Central memory CD8-positive, alpha-beta T cell (primary cell): ENCODE measurements around the gene GRK1.
"Not testable (repeated sequence)": the region's sequence is repeated elsewhere in the genome, so short reads cannot be mapped to it uniquely, and the experiment has no call there.

Source experiments
- ATAC-seq: fragments of 150-1000 bp; cut with Tn5 transposase; replicated peaks from 2 replicates; pipeline ENCODE4 v1.10.0; 2022; ENCODE audit warnings: mild to moderate bottlenecking, moderate FRiP score, moderate number of reproducible peaks; ENCODE audit not compliant: poor library complexity, severe bottlenecking; ENCODE audit errors: extremely low read depth
- DNase-seq, 2 donors: peaks; one replicate each; pipeline ENCODE4 v3.0.0; 2021; ENCODE audit warnings: low spot score in 2 of 2
- H3K27ac Mint-ChIP-seq: one replicate; pipeline ENCODE4 v1.8.0; 2022; ENCODE audit warnings: low read depth, mild to moderate bottlenecking, moderate library complexity, mixed read lengths
- H3K27me3 Mint-ChIP-seq: one replicate; pipeline ENCODE4 v1.8.0; 2022; ENCODE audit warnings: mixed read lengths
- H3K36me3 Mint-ChIP-seq: one replicate; pipeline ENCODE4 v1.8.0; 2022; ENCODE audit warnings: mild to moderate bottlenecking, moderate library complexity, mixed read lengths; ENCODE audit not compliant: insufficient read depth
- H3K4me1 Mint-ChIP-seq: one replicate; pipeline ENCODE4 v1.8.0; 2022; ENCODE audit warnings: mixed read lengths
- H3K4me3 Mint-ChIP-seq: one replicate; pipeline ENCODE4 v1.8.0; 2022; ENCODE audit warnings: mild to moderate bottlenecking, moderate library complexity, mixed read lengths
- H3K9me3 Mint-ChIP-seq: one replicate; pipeline ENCODE4 v1.8.0; 2022; ENCODE audit warnings: mixed read lengths

Gene GRK1

GRCh38 chr13:113749967-113750366 is 82.9 kb downstream of the GRK1 start:
- Mint-ChIP-seq H3K27me3 (peaks cover 17% of the 10 kb centered on the region), H3K36me3 (peaks cover 7% of the 10 kb centered on the region), H3K4me3 (no peak overlapping the region), H3K4me1 (peaks cover 6% of the 10 kb centered on the region), H3K9me3 (peaks cover 7% of the 10 kb centered on the region), H3K27ac (no peak overlapping the region)
- ATAC-seq: no peak
- no peak for DNase-seq

DNA sequence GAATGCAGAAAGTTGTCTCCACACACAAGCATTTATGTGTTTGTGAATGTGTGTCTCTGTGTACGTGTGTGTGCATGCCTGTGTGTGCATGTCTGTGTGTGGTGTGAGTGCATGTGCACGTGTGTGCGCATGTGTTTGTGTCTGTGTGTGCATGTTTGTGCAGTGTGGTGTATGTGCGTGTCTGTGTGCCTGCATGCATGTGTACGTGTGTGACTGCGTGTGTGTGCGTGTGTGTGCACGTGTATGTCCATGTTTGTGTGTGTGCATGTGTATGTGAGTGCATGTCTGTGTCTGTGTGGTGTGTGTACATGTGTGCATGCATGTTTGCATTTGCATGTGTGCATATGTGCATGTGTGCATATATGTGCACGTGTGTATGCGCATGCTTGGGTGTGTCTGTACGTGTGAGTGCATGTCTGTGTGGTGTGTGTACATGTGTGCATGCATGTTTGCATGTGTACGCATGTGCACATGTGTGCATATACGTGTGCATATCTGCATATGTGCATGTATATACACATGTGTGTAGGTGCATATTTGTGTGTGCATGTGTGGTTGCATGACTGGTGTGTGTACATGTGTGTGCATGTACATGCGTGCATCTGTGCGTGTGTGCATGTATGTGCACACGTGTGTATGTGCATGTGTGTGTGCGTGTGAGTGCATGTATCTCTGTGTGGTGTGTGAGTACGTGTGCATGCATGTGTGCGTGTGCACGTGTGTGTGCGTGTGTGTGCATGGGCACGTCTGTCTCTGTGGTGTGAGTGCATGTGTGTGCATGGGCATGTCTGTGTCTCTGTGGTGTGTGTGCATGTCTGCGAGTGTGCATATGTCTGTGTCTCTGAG is 83.8 kb downstream of the GRK1 start:
- ATAC-seq (no peak), DNase-seq (no peak)
- Mint-ChIP-seq H3K4me1 (peaks cover 6% of the 10 kb centered on the region), H3K36me3 (peaks cover 7% of the 10 kb centered on the region), H3K27me3 (peaks cover 11% of the 10 kb centered on the region), H3K27ac (no peak overlapping the region), H3K4me3 (no peak overlapping the region), H3K9me3 (peaks cover 7% of the 10 kb centered on the region)

DNA sequence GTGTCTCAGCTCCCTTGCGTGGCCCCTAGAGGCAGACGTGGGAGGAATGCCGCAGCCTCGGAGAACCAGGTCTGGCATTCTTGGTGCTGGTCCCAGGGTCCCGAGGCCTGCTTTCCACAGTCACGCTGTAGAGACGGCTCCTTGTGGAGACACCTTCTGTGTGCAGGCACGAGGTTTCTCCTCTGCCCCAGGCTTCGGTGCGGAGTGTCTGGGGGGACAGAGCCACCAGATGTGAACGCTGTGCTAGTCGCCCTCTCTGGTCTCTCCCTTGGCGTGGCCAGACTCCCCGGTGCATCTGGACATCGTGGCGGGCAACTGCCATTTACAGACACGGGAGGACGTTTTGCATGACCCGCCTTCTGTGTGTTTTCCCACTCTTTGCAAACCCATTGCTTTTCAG is 84.5 kb downstream of the GRK1 start:
- DNase-seq: no peak
- Mint-ChIP-seq H3K27ac (no peak overlapping the region), H3K9me3 (peaks cover 7% of the 10 kb centered on the region), H3K4me1 (no peaks in the 10 kb centered on the region), H3K4me3 (no peak overlapping the region), H3K36me3 (peaks cover 5% of the 10 kb centered on the region), H3K27me3 (peaks cover 14% of the 10 kb centered on the region)
- no peak for ATAC-seq

DNA sequence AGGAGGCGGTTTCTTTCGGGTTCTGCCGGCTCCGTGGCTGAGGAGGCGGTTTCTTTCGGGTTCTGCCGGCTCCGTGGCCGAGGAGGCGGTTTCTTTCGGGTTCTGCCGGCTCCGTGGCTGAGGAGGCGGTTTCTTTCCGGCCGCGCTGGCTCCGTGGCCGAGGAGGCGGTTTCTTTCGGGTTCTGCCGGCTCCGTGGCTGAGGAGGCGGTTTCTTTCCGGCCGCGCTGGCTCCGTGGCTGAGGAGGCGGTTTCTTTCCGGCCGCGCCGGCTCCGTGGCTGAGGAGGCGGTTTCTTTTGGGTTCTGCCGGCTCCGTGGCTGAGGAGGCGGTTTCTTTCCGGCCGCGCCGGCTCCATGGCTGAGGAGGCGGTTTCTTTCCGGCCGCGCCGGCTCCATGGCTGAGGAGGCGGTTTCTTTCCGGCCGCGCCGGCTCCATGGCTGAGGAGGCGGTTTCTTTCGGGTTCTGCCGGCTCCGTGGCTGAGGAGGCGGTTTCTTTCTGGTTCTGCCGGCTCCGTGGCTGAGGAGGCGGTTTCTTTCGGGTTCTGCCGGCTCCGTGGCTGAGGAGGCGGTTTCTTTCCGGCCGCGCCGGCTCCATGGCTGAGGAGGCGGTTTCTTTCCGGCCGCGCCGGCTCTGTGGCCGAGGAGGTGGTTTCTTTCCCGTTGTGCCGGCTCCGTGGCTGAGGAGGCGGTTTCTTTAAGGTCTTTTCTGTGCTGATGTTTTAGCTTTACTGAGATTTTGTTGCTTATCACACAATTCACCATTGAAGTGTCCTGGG is 85.4 kb downstream of the GRK1 start:
- H3K27me3 Mint-ChIP-seq: peaks cover 23% of the 10 kb centered on the region
- not testable (repeated sequence) for H3K9me3 Mint-ChIP-seq, H3K36me3 Mint-ChIP-seq, ATAC-seq, H3K27ac Mint-ChIP-seq, H3K4me3 Mint-ChIP-seq, H3K4me1 Mint-ChIP-seq, DNase-seq

DNA sequence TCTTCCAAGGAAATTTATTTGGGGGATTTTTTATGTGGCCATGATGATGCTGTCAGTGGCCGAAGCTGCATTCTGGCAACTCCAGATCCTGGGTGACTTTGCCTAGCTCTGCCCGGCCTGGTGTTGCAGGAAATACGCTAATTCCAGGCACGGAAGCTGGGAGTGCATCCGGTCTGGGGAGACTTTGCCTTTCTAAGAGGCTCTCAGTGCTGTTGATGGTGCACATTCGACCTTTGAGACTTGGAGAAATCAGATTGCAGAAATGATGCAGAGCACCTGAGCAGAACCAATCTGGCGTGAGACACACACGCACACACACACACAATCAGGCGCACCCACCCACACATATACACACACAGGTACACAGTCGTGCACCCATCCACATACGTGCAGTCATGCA is 86.2 kb downstream of the GRK1 start:
- H3K4me1 Mint-ChIP-seq: no peaks in the 10 kb centered on the region
- peaks cover 3% of the 10 kb centered on the region for H3K36me3 Mint-ChIP-seq
- H3K27me3 Mint-ChIP-seq: peaks cover 24% of the 10 kb centered on the region
- ATAC-seq (no peak), DNase-seq (no peak)
- no peak overlapping the region for H3K4me3 Mint-ChIP-seq
- H3K9me3 Mint-ChIP-seq: peaks cover 7% of the 10 kb centered on the region
- H3K27ac Mint-ChIP-seq: no peak overlapping the region

DNA sequence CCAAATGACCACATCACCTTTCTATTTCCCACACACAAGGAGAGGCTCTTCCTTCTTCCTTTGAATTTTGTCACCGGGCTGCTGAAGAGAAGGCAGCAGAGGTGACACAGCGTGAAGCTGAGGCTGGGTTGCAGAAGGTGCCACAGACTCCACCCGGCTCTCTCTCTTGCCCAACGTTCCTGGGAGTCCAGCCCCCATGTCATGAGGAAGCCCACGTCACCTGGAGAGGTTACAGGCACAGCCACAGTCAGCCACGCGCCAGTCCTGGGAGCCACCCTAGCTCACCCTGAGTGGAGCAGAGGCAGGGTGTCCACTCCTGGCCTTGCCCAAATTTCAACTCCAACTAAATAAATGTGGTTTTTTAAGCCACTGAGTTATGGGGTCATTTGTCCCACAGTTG is 87.2 kb downstream of the GRK1 start:
- Mint-ChIP-seq H3K36me3 (peaks cover 3% of the 10 kb centered on the region), H3K27ac (no peak overlapping the region), H3K4me3 (no peak overlapping the region), H3K9me3 (peaks cover 7% of the 10 kb centered on the region), H3K27me3 (peaks cover 27% of the 10 kb centered on the region), H3K4me1 (peaks cover 7% of the 10 kb centered on the region)
- DNase-seq (no peak), ATAC-seq (no peak)

DNA sequence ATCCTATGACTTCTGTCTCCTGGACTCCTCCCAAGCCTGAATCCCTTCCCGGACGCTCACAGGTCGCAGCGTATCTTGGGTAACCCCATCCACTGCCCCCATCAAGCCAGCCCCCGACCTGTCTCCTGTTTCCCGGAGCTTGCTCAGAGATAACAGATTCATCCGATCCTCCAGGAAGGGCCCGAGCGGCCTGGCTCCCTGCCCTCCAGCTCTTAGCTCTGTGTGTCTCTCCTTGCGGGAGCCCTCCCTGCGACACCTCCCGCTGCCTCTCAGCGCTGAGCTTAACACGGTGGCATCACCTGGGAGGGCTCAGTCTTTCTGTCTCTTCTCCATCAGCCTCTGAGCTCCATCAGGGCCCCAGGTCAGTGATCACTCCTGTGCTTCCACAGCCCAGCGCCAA is 87.7 kb downstream of the GRK1 start:
- no peak for DNase-seq
- H3K9me3 Mint-ChIP-seq: peaks cover 7% of the 10 kb centered on the region

GRCh38 chr13:113756441-113757097 is 89.5 kb downstream of the GRK1 start:
- Mint-ChIP-seq H3K4me3 (no peak overlapping the region), H3K27me3 (peaks cover 51% of the 10 kb centered on the region), H3K27ac (no peak overlapping the region), H3K4me1 (peaks cover 13% of the 10 kb centered on the region), H3K9me3 (no peaks in the 10 kb centered on the region), H3K36me3 (peaks cover 4% of the 10 kb centered on the region)
- DNase-seq (no peak), ATAC-seq (no peak)

More for the DNA sequence above, 87.7 kb downstream of the GRK1 start:
- peaks cover 32% of the 10 kb centered on the region for H3K27me3 Mint-ChIP-seq
- peaks cover 11% of the 10 kb centered on the region for H3K4me1 Mint-ChIP-seq
- no peak for ATAC-seq
- H3K4me3 Mint-ChIP-seq: no peak overlapping the region
- H3K36me3 Mint-ChIP-seq: peaks cover 5% of the 10 kb centered on the region
- no peak overlapping the region for H3K27ac Mint-ChIP-seq

GRCh38 chr13:113758651-113759524 is 91.9 kb downstream of the GRK1 start, which contains the start of gene TMEM255B:
Gene TMEM255B, plus strand, starts transcription at chr13:113759226. Its CDS starts 44 bp downstream, at chr13:113759270.
- peak; percentile 28 to 31 for DNase-seq
- peak within 1 kb of the TSS; percentile 35 for H3K27ac Mint-ChIP-seq
- ATAC-seq: peak; percentile 86

DNA sequence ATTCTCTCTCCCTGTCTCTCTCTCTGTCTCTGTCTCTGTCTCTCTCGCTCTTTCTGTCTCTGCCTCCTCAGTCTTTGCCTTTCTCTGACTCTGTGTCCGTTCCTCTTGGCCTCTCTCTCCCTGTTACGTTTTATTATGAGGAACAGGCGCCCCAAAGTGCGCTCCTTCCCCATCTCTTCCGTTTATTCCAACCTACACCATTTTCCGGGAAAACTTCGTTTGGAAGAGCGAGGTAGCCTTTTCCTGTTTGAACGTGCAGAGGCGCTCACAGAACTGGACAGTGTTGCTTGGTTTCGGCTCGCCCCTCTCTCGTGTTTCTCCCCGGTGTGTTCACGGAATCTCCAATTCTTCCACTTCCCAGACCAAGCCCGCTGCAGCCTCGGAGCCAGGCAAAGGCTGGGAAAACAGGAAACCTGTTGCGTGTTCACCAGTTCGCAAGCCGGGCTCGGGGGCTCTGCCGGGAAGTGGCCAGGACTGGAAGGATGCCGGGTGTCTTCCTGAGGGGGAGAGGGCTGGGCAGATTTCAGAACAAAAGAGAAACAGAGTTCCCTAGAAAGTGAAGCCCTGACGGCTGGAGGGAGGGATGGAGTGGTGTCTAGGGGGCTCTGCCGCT is 92.6 kb downstream of the GRK1 start:
- Mint-ChIP-seq H3K27me3 (peaks cover 75% of the 10 kb centered on the region), H3K36me3 (peaks cover 4% of the 10 kb centered on the region), H3K27ac (peak overlapping the region; percentile 35), H3K9me3 (no peaks in the 10 kb centered on the region), H3K4me1 (peaks cover 13% of the 10 kb centered on the region), H3K4me3 (peak overlapping the region; percentile 77)
- ATAC-seq: no peak
- DNase-seq: no peak

More at GRCh38 chr13:113758651-113759524, 91.9 kb downstream of the GRK1 start, which contains the start of gene TMEM255B:
- H3K9me3 Mint-ChIP-seq: no peaks in the 10 kb centered on the region
- H3K4me3 Mint-ChIP-seq: peak within 1 kb of the TSS; percentile 77
- peaks cover 74% of the 10 kb centered on the region for H3K27me3 Mint-ChIP-seq
- H3K36me3 Mint-ChIP-seq: peaks cover 4% of the 10 kb centered on the region
- peaks cover 13% of the 10 kb centered on the region for H3K4me1 Mint-ChIP-seq

- Mint-ChIP-seq H3K27me3 (peaks cover 83% of the 10 kb centered on the region), H3K36me3 (peaks cover 6% of the 10 kb centered on the region), H3K4me1 (peaks cover 13% of the 10 kb centered on the region), H3K27ac (no peak overlapping the region), H3K9me3 (no peaks in the 10 kb centered on the region), H3K4me3 (no peak overlapping the region)
- ATAC-seq (no peak), DNase-seq (no peak)
Measured at GRCh38 chr13:113761136-113761535, 94.1 kb downstream of the GRK1 start.
